Measurements from ENCODE around the gene NTF3. TPM values are rescaled to one million over a fixed set of nuclear protein-coding genes. Genes with fewer than 3 reads are reported as not detected.
A peak's percentile ranks its signal among the peaks of the same experiment; 100 is the strongest.

NTF3 gene
- total RNA-seq, 1 donor from 2014 or later: 1.2 TPM

DNA sequence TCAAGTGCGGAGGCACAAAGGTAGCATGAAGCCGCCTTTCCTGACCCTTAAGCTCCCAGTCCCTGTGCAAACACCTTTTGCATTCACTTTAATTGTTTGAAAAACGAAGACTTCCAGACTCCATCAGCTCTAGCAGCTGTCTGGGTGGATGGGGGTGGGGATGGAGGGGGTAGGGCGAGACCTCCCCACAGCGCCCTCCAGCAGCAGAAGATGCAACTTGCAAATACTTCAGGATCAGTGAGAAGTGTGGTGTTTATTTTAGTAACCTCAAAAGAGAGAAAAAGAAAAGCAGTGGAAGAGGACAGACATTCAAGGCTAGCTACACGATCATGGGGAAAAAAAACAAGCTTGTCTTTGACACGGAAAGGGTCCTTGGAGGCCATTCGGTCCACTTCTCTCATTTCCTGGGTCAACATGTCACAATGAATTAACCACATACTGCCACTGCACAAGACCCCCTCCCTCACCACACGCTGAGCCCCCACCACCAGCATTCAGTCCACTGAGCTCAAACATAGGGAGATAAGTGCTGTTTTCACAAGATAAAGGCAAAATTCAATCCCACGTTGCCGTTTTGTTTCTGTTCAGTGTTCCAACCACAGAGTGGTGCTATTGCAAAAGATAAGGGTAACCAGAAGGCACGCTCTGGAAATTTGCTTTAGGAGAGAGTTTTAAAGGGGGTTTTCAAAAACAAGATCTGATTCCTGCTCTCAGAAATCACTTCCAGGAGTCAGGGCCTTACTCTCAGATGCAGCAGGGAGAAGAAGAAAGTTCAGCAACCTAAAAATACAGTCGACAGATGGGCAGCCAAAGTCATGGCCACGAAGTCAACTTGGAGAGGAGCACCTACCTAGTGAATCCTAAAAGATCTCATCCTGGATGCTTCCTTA is 3.3 kb upstream of the NTF3 start:
- DNase-seq: no peak
- ATAC-seq: no peak
- Histone ChIP-seq H3K4me1 (peaks cover 34% of the 10 kb centered on the region), H3K4me3 (no peak overlapping the region), H3K36me3 (no peaks in the 10 kb centered on the region), H3K27me3 (ENCODE audit: low read depth) (peaks cover 50% of the 10 kb centered on the region), H3K9me3 (no peaks in the 10 kb centered on the region), H3K27ac (no peak overlapping the region)
- intact Hi-C loops (cut with DNase I): no loop called here
- TF ChIP-seq CTCF (IDR thresholded peaks at IDR 0.05): peak; percentile 45

DNA sequence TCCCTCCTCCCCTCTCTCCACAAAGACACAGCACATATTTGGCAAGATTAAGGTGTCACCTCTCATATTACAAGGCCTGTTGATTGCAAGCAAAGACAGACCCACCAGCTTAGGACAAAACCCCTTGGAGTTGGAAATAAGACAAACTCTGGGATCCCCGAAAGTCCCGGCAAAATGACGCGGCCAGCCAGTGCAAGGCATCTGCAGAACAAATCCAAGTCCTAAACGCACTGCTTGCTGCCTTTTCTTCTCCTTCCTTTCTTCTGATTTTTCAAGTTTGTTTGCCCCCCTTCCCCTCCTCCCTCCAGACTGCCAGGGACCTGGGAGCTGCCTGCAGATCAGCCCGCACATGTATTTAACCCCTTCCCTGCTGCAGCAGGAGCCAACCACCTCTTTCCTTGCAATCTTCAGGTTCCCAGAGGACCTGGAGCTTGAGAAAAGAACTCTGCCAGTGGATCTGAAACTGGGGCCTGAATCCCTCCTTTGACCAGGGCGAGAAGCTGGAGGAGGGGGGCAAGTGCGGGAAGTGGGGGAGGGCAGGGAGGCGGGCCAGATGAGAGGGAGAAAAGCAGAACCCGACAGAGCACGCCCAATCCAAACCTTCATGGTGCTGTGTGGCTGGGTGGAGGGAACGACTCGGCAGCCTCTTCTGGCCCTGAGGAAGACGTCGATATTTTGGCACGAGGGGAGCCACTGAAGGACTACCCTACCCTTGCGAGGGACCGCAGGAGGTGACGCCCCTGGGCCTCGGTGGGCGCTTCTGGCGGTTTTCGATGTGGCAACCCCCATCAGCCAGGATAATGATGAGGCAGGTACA is 2.0 kb upstream of the NTF3 start:
- peaks cover 58% of the 10 kb centered on the region for H3K27me3 ChIP-seq (ENCODE audit: low read depth)
- ATAC-seq (no peak), DNase-seq (no peak)
- no peak overlapping the region for H3K4me3 ChIP-seq
- intact Hi-C loops (cut with DNase I): no loop called here
- H3K9me3 ChIP-seq: no peaks in the 10 kb centered on the region
- H3K27ac ChIP-seq: no peak overlapping the region
- TF ChIP-seq CTCF (IDR thresholded peaks at IDR 0.05): no peak
- no peaks in the 10 kb centered on the region for H3K36me3 ChIP-seq
- peaks cover 36% of the 10 kb centered on the region for H3K4me1 ChIP-seq

- intact Hi-C loops (cut with DNase I): no loop called here
- peaks cover 36% of the 10 kb centered on the region for H3K4me1 ChIP-seq
- no peaks in the 10 kb centered on the region for H3K9me3 ChIP-seq
- peaks cover 65% of the 10 kb centered on the region for H3K27me3 ChIP-seq (ENCODE audit: low read depth)
- TF ChIP-seq CTCF (IDR thresholded peaks at IDR 0.05): no peak
- DNase-seq (no peak), ATAC-seq (no peak)
- no peaks in the 10 kb centered on the region for H3K36me3 ChIP-seq
- no peak overlapping the region for H3K27ac ChIP-seq
- H3K4me3 ChIP-seq: peak overlapping the region; percentile 41
These were observed 986 bp upstream of the NTF3 start for GRCh38 chr12:5430641-5431603.

- Histone ChIP-seq H3K4me3 (peak overlapping the region; percentile 41), H3K27ac (no peak overlapping the region), H3K9me3 (no peaks in the 10 kb centered on the region), H3K27me3 (ENCODE audit: low read depth) (peaks cover 66% of the 10 kb centered on the region), H3K36me3 (no peaks in the 10 kb centered on the region), H3K4me1 (peaks cover 36% of the 10 kb centered on the region)
- ATAC-seq (peak in 1 of 2 donors; percentile 13), DNase-seq (no peak)
- intact Hi-C loops (cut with DNase I): no loop called here
- no peak for TF ChIP-seq CTCF (IDR thresholded peaks at IDR 0.05)
These were observed 1.4 kb downstream of the NTF3 start for GRCh38 chr12:5433081-5433844.
